ENCODE data around the gene PAMR1. TPM values are rescaled to one million over a fixed set of nuclear protein-coding genes. Genes with fewer than 3 reads are reported as not detected.

PAMR1 gene
- total and polyA plus RNA-seq, 7 experiments from 2014 or later = not detected

DNA sequence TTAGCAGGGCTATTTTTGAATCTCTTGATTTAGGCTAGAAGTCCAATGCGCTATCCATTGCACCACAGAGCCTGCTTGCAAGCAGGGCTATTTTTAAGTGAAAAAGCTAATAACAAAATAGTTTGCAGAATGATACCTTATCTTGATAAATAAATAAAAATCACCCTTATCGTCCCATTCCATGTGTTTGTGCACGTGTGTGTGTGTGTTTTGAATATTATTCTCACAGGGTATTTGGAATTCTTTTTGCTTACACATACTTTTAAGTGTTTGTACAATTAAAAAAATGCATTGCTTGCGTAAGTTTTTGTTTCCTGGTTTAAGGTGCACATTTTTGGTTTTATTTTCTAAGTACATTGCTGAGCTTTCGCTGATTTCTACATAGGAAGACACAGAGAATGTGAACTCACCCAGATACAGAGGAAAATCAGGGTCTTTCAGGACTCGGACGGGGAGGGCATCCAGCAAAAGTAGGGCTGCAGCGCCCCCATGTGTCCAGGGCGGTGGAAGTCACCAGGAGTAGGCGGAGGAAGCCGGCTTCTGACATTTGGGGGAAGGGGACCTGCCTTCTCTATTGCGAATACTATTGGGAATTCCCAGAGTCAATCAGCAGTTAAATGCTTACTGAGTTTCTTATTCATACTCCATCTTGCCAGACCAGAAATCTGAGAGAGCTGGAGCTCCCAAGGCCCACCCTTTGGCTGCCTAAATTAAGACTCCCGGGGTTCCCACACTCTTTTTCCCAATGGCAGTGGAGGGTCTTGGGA lies 133.3 kb downstream of the PAMR1 start:
- intact Hi-C loops (cut with micrococcal nuclease) = loop anchor here (1.0 to 5.0 kb wide), 18 partner anchors 49 to 879 kb away; partner anchors contain the start of gene ELF5 (in 2 of the 2)
- H3K27me3 ChIP-seq (ENCODE audit: control insufficient read depth in 2 of 2, insufficient read depth in 2 of 2, low read length in 2 of 2) = no peaks in the 10 kb centered on the region
- H3K4me1 ChIP-seq (ENCODE audit: control insufficient read depth in 2 of 2, insufficient read depth in 2 of 2, low read length in 2 of 2) = peaks cover 0 to 17% of the 10 kb centered on the region in 2 donors
- no peaks in the 10 kb centered on the region for H3K36me3 ChIP-seq (ENCODE audit: control insufficient read depth in 2 of 3, insufficient read depth in 3 of 3, low read length in 3 of 3)
- ChIA-PET POLR2A (interaction anchor here (0.6 to 1.6 kb wide), 7 partner anchors 174 to 465 kb away, joined by 3 to 5 read pairs (median 4); no protein-coding TSS in a partner anchor), CTCF (interaction anchor here (0.5 to 7.3 kb wide), 26 partner anchors 12 to 928 kb away, joined by 3 to 99 read pairs (median 4); partner anchors contain the start of gene ELF5)
- no peak overlapping the region for H3K4me3 ChIP-seq (ENCODE audit: low read length)
- H3K27ac ChIP-seq (ENCODE audit: low read depth, low read length) = no peak overlapping the region
- peak overlapping the region; percentile 13 to 78 (median 63) for H3K4me3 Mint-ChIP-seq
- peaks cover 8 to 35% (median 30%) of the 10 kb centered on the region in 7 donors for H3K4me1 Mint-ChIP-seq
- peak overlapping the region in 6 of 9 donors; percentile 25 to 86 (median 59) for H3K27ac Mint-ChIP-seq
- no peaks in the 10 kb centered on the region for H3K9me3 ChIP-seq (ENCODE audit: control insufficient read depth in 2 of 3, low read length in 3 of 3)
- H3K36me3 Mint-ChIP-seq = no peaks in the 10 kb centered on the region
- ATAC-seq = peak; percentile 93
- H3K27me3 Mint-ChIP-seq = peaks cover 0 to 19% (median 0%) of the 10 kb centered on the region in 5 donors
- DNase-seq = peak; percentile 70 to 93 (median 82)
- H3K9me3 Mint-ChIP-seq = no peaks in the 10 kb centered on the region

DNA sequence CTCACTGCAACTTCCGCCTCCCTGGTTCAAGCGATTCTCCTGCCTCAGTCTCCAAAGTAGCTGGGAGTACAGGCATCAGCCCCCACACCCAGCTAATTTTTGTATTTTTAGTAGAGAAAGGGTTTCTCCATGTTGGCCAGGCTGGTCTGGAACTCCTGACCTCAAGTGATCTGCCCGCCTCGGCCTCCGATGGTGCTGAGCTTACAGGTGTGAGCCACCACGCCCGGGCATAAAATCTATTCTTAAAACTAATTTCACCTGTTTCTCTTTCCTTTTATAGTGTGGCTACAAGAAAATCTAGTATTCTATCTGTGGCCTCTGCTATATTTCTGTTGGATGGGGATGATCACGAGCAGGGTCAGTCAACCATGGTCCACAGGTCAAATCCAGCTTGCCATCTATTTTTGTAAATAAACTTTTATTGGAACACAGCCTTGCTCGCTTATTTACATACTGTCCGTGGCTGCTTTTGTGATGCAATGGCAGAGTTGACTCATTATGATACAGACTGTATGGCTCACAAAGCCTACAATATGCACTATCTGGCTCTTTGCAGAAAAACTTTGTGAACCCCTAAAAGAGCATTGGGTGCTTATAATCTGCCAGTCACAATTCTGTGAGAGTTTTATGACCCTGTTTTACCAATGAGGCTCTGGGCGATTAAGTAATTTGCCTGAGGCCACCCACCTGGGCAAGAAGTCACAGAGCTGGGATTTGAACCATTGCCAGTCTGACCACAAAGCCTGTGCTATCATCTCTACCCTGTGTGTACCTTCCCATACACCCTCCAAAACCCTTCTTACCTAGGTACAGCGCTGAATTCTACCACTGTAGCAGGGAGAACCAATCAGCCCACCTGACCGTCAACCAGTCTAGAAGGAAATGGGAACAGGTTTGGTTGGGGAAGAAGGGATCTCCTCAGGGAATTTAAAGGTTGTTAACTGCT lies 134.4 kb downstream of the PAMR1 start:
- CTCF ChIA-PET = interaction anchor here (0.7 to 7.3 kb wide), 18 partner anchors 13 to 805 kb away, joined by 3 to 99 read pairs (median 4); no protein-coding TSS in a partner anchor
- no peak overlapping the region for H3K27ac ChIP-seq (ENCODE audit: low read depth, low read length)

DNA sequence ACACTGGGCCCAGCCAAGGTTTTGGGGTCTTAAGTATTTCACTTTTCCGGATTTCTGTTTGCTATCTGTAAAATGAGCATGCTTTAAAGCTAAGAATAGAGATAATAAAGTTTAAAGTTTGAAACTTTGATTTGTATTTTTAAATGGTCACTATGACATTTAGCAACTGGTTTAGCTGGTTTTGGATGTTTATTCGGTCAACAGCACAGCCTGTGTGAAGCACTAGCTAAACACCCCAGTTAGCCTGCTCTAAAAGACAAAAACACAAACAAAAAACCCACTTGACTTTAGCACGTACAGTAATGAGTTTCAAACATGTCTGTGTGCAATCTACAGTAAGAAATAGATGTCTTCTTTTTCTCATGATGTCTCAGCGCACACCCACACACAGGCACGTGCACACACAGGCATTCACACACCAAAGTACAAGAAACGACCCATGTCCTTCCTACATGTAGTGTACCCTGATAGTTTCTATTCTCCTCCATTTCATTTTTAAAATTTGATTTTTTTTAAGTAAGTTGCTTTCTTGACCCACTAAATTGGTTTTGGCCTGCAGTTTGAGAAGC lies 135.4 kb downstream of the PAMR1 start:
- POLR2A ChIA-PET = interaction anchor here (1.1 kb wide), 1 partner anchor 464 kb away, joined by 3 read pairs; no protein-coding TSS in a partner anchor
- Histone ChIP-seq H3K27ac (ENCODE audit: low read depth, low read length) (no peak overlapping the region), H3K4me1 (ENCODE audit: control insufficient read depth in 2 of 2, insufficient read depth in 2 of 2, low read length in 2 of 2) (peaks cover 0 to 17% of the 10 kb centered on the region in 2 donors), H3K27me3 (ENCODE audit: control insufficient read depth in 2 of 2, insufficient read depth in 2 of 2, low read length in 2 of 2) (no peaks in the 10 kb centered on the region), H3K36me3 (ENCODE audit: control insufficient read depth in 2 of 3, insufficient read depth in 3 of 3, low read length in 3 of 3) (no peaks in the 10 kb centered on the region), H3K4me3 (ENCODE audit: low read length) (no peak overlapping the region), H3K9me3 (ENCODE audit: control insufficient read depth in 2 of 3, low read length in 3 of 3) (no peaks in the 10 kb centered on the region)
- intact Hi-C loops (cut with micrococcal nuclease) = loop anchor here in 1 of 2 donors (5.0 kb wide), 3 partner anchors 97 to 308 kb away; no protein-coding TSS in a partner anchor
- peaks cover 0 to 2% (median 0%) of the 10 kb centered on the region in 5 donors for H3K36me3 Mint-ChIP-seq
- peaks cover 0 to 19% (median 0%) of the 10 kb centered on the region in 5 donors for H3K27me3 Mint-ChIP-seq
- peaks cover 6 to 31% (median 27%) of the 10 kb centered on the region in 7 donors for H3K4me1 Mint-ChIP-seq
- H3K4me3 Mint-ChIP-seq = peak overlapping the region in 1 of 10 donors; percentile 15
- peaks cover 0 to 3% (median 0%) of the 10 kb centered on the region in 11 donors for H3K9me3 Mint-ChIP-seq
- CTCF ChIA-PET = interaction anchor here (0.7 to 7.3 kb wide), 5 partner anchors 75 to 804 kb away, joined by 3 to 99 read pairs (median 4); no protein-coding TSS in a partner anchor
- ATAC-seq (no peak), DNase-seq (no peak)
- H3K27ac Mint-ChIP-seq = peak overlapping the region in 5 of 9 donors; percentile 17 to 79 (median 28)

More for the DNA sequence above, 134.4 kb downstream of the PAMR1 start:
- Mint-ChIP-seq H3K9me3 (peaks cover 0 to 3% (median 0%) of the 10 kb centered on the region in 11 donors), H3K27me3 (peaks cover 0 to 19% (median 0%) of the 10 kb centered on the region in 5 donors), H3K27ac (peak overlapping the region in 4 of 9 donors; percentile 54 to 79 (median 64)), H3K4me3 (peak overlapping the region in 4 of 10 donors; percentile 1 to 63 (median 16)), H3K4me1 (peaks cover 8 to 35% (median 30%) of the 10 kb centered on the region in 7 donors), H3K36me3 (no peaks in the 10 kb centered on the region)
- no peaks in the 10 kb centered on the region for H3K9me3 ChIP-seq (ENCODE audit: control insufficient read depth in 2 of 3, low read length in 3 of 3)
- peaks cover 0 to 17% of the 10 kb centered on the region in 2 donors for H3K4me1 ChIP-seq (ENCODE audit: control insufficient read depth in 2 of 2, insufficient read depth in 2 of 2, low read length in 2 of 2)
- H3K27me3 ChIP-seq (ENCODE audit: control insufficient read depth in 2 of 2, insufficient read depth in 2 of 2, low read length in 2 of 2) = no peaks in the 10 kb centered on the region
- DNase-seq (peak in 1 of 9 donors; percentile 27), ATAC-seq (peak; percentile 45)
- POLR2A ChIA-PET = interaction anchor here (0.9 to 1.1 kb wide), 5 partner anchors 173 to 251 kb away, joined by 3 to 4 read pairs (median 3); no protein-coding TSS in a partner anchor
- no peak overlapping the region for H3K4me3 ChIP-seq (ENCODE audit: low read length)
- H3K36me3 ChIP-seq (ENCODE audit: control insufficient read depth in 2 of 3, insufficient read depth in 3 of 3, low read length in 3 of 3) = no peaks in the 10 kb centered on the region
- intact Hi-C loops (cut with micrococcal nuclease) = loop anchor here (1.0 to 5.0 kb wide), 4 partner anchors 60 to 309 kb away; no protein-coding TSS in a partner anchor

DNA sequence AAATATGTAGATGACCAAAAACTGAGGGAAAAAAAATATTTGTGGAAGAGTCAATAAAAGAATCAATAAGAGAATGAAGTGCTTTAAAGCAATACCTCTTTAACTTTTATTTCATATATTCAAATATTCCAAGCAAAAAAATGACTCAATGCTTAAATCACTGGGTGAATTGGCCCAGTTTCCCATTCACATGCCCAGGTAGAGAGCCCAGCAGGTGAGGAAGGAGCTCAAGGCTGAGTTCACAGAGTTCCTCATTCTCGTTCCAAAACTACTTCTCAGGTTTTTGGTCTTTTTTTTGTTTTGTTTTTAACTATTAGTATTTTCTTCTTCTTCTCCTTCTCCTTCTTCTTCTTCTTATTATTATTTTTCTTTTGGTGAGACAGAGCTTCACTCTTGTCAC lies 136.3 kb downstream of the PAMR1 start:
- ChIA-PET POLR2A (interaction anchor here (0.5 to 0.6 kb wide), 2 partner anchors 56 to 116 kb away, joined by 3 read pairs; no protein-coding TSS in a partner anchor), CTCF (interaction anchor here (1.0 to 7.3 kb wide), 3 partner anchors 85 to 465 kb away, joined by 3 to 99 read pairs (median 3); no protein-coding TSS in a partner anchor)
- Mint-ChIP-seq H3K27ac (peak overlapping the region in 2 of 9 donors; percentile 50 to 89), H3K4me3 (no peak overlapping the region), H3K4me1 (peaks cover 6 to 25% (median 22%) of the 10 kb centered on the region in 7 donors), H3K9me3 (peaks cover 0 to 3% (median 0%) of the 10 kb centered on the region in 11 donors), H3K27me3 (peaks cover 0 to 19% (median 0%) of the 10 kb centered on the region in 5 donors), H3K36me3 (peaks cover 0 to 2% (median 0%) of the 10 kb centered on the region in 5 donors)
- ATAC-seq = no peak
- no peaks in the 10 kb centered on the region for H3K9me3 ChIP-seq (ENCODE audit: control insufficient read depth in 2 of 3, low read length in 3 of 3)
- no peak for DNase-seq
- no peak overlapping the region for H3K27ac ChIP-seq (ENCODE audit: low read depth, low read length)
- intact Hi-C loops (cut with micrococcal nuclease) = no loop called here
- H3K36me3 ChIP-seq (ENCODE audit: control insufficient read depth in 2 of 3, insufficient read depth in 3 of 3, low read length in 3 of 3) = no peaks in the 10 kb centered on the region
- peaks cover 0 to 17% of the 10 kb centered on the region in 2 donors for H3K4me1 ChIP-seq (ENCODE audit: control insufficient read depth in 2 of 2, insufficient read depth in 2 of 2, low read length in 2 of 2)
- no peaks in the 10 kb centered on the region for H3K27me3 ChIP-seq (ENCODE audit: control insufficient read depth in 2 of 2, insufficient read depth in 2 of 2, low read length in 2 of 2)
- H3K4me3 ChIP-seq (ENCODE audit: low read length) = no peak overlapping the region

DNA sequence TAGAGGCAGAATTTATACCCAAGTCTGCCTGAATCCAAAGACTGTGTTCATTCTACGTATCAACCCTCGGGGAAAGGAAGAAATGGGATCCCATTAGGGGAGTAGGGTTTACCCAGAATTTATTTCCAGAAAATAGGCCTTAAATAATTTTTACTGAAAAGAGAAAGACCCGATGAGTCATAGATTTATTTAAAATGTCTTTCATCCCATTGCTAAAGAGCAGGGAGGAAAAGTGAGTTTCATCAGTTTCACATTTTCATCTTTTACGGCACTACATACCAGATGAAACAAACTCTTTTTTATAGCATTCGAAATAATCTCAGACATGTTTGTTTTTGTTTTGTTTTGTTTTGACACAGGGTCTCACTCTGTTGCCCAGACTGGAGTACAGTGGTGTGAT lies 137.4 kb downstream of the PAMR1 start:
- ATAC-seq = no peak
- Histone ChIP-seq H3K4me3 (ENCODE audit: low read length) (no peak overlapping the region), H3K4me1 (ENCODE audit: control insufficient read depth in 2 of 2, insufficient read depth in 2 of 2, low read length in 2 of 2) (peaks cover 0 to 17% of the 10 kb centered on the region in 2 donors), H3K27me3 (ENCODE audit: control insufficient read depth in 2 of 2, insufficient read depth in 2 of 2, low read length in 2 of 2) (no peaks in the 10 kb centered on the region), H3K36me3 (ENCODE audit: control insufficient read depth in 2 of 3, insufficient read depth in 3 of 3, low read length in 3 of 3) (no peaks in the 10 kb centered on the region), H3K9me3 (ENCODE audit: control insufficient read depth in 2 of 3, low read length in 3 of 3) (no peaks in the 10 kb centered on the region), H3K27ac (ENCODE audit: low read depth, low read length) (no peak overlapping the region)
- peaks cover 0 to 2% (median 0%) of the 10 kb centered on the region in 5 donors for H3K36me3 Mint-ChIP-seq
- H3K27me3 Mint-ChIP-seq = peaks cover 0 to 8% (median 0%) of the 10 kb centered on the region in 5 donors
- peak overlapping the region in 1 of 9 donors; percentile 22 for H3K27ac Mint-ChIP-seq
- no peak overlapping the region for H3K4me3 Mint-ChIP-seq
- H3K4me1 Mint-ChIP-seq = peaks cover 6 to 25% (median 22%) of the 10 kb centered on the region in 7 donors
- ChIA-PET CTCF (interaction anchor here (1.2 kb wide), 1 partner anchor 466 kb away, joined by 3 read pairs; no protein-coding TSS in a partner anchor), POLR2A (no interaction called here)
- DNase-seq = no peak
- intact Hi-C loops (cut with micrococcal nuclease) = no loop called here
- peaks cover 0 to 3% (median 0%) of the 10 kb centered on the region in 11 donors for H3K9me3 Mint-ChIP-seq

Measured in naive thymus-derived CD4-positive, alpha-beta T cell (primary cell).